NCI-H345 treated with DMSO at 0.1 percent for 48 hours (cell line): Measurements from ENCODE around the gene NRDE2.
"Not testable (repeated sequence)": the region's sequence is repeated elsewhere in the genome, so short reads cannot be mapped to it uniquely, and the experiment has no call there.

Experiments used
- DNase-seq: peaks from one replicate; lab custom pipeline; 2025; ENCODE audit not compliant: unreplicated experiment; lab: John Stamatoyannopoulos, UW

NRDE2 gene

GRCh38 chr14:90342327-90342726 lies 10.6 kb upstream of the NRDE2 start:
- DNase-seq, result no peak

DNA sequence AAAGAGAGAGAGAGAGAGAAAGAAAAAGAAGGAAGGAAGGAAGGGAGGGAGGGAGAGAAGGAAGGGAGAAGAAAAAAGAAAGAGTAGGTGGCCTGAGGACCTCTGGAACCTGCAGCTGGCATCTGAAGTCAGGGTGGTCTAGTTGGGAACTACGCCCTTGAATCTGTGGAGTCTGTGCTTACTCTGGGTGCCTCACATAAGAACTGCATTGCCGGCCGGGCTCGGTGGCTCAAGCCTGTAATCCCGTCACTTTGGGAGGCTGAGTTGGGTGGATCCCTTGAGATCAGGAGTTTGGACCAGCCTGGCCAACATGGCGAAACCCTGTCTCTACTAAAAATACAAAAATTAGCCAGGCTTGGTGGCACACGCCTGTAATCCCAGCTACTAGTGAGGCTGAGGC lies 10.0 kb upstream of the NRDE2 start:
- DNase-seq, result no peak

DNA sequence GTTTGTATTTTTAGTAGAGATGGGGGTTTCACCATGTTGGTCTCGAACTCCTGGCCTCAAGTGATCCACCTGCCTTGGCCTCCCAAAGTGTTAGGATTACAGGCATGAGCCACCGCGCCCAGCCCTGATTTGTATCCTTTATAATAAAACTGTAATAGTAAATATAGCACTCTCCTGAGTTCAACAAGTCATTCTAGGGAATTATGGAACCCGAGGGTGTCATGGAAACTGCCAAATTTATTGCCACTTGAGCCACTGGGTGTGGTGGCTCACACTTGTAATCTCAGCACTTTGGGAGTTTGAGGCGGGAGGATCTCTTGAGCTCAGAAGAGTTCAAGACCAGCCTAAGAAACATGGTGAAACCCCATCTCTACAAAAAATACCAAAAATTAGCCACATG lies 9.5 kb upstream of the NRDE2 start:
- not testable (repeated sequence) for DNase-seq

DNA sequence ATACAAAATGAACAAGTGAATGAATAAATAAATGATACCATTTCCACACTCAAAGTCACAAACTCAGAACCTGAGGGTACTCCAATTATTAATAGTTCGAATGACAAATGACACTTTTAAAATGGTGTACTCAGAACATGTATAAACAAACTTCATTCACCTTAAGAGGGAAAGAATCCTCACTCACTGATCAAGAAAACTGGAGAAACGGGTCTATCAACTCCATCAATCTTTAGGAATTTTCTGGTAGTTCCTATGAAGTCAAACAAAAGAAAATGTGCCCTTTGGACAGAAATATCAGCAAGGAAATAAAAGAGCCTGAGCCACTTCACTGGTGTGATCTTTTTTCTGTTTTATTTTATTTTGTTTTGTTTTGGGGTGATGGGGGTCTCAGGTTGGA lies 5.2 kb upstream of the NRDE2 start:
- no peak for DNase-seq

DNA sequence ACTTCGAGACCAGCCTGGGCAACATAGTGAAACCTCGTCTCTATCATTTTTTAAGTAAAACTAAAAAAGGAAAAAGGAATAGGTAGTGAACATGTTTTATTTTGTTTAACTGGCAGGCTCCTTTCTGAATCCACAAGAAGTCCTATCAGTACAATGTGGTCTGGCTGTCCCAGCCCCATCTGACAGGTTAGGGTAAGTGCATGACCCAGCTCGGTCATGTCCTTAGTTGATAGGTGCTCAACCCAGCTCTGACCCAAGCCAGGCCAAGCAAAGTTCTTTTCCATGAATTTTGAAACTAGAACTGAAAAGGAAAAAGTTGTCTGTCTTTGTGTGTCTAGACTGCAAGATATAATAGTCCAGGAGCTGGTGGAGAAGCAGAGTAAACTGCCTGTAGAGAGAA lies 4.7 kb upstream of the NRDE2 start:
- DNase-seq, result no peak

- no peak for DNase-seq
These were observed 487 bp upstream of the NRDE2 start for GRCh38 chr14:90332271-90332584.

GRCh38 chr14:90330203-90331196 lies 1.2 kb downstream of the NRDE2 start:
- no peak for DNase-seq

- DNase-seq, result no peak
These were observed 9.8 kb downstream of the NRDE2 start for GRCh38 chr14:90321891-90322290.

GRCh38 chr14:90319634-90320541 lies 11.9 kb downstream of the NRDE2 start:
- no peak for DNase-seq

DNA sequence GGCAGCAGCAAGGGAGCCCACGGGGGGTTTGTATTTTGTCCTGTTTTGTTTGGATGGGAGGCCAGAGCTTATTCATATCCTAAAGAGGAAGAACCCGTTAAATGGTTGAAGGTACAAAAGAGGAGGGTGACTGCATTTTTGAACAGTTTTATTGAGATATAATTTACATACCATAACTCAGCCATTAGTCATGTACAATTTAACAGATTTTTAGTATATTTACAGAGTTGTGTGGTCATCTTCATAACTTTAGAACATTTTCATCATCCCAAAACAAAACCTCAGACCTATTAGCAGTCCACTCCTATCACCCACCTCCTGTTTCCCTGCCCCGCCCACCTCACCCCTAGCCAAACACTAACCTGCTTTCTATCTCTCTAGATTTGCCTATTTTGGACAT lies 12.6 kb downstream of the NRDE2 start:
- no peak for DNase-seq

GRCh38 chr14:90318016-90318415 lies 13.7 kb downstream of the NRDE2 start:
- DNase-seq, result no peak

- no peak for DNase-seq
These were observed 14.5 kb downstream of the NRDE2 start for GRCh38 chr14:90317286-90317685.

DNA sequence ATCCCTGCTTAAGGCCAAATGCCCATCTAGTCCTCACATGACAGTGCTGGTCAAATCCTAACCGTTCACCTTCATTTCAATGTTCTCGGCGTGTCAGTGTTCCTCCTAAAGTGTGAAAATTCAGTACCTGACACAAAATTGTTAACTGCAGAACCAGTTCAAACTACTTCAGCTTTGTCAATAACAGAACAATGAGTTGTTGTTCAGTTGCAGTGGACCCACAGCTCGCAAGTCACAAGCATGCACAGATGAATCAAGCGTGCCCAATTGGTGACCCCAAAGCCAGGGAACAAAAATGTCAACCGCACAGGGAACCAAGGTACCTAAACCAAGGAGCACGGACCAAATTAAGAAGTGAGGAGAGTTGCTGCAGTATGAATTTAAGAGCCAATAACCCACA lies 23.2 kb downstream of the NRDE2 start:
- DNase-seq, result no peak

DNA sequence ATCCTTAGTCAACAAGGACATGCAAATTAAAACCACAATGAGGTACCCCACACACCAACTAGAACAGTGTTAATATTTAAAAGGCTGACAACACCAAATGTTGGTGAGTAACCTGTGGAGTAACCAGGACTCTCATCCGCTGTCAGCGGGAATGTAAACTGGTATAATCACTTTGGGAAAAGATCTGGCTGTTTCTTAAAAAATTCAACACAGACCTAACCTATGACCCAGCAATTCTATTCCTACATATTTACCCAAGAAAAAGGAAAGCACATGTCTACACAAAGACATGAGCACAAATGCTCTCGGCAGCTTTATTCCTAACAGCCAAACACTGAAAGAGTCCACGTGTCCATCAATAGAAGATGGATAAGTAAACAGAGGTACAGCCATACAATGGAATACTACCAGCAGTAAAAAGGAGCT lies 26.6 kb downstream of the NRDE2 start:
- DNase-seq, result no peak

GRCh38 chr14:90304502-90304901 lies 27.2 kb downstream of the NRDE2 start:
- DNase-seq, result no peak

- no peak for DNase-seq
These were observed 28.3 kb downstream of the NRDE2 start for GRCh38 chr14:90303473-90303872.

DNA sequence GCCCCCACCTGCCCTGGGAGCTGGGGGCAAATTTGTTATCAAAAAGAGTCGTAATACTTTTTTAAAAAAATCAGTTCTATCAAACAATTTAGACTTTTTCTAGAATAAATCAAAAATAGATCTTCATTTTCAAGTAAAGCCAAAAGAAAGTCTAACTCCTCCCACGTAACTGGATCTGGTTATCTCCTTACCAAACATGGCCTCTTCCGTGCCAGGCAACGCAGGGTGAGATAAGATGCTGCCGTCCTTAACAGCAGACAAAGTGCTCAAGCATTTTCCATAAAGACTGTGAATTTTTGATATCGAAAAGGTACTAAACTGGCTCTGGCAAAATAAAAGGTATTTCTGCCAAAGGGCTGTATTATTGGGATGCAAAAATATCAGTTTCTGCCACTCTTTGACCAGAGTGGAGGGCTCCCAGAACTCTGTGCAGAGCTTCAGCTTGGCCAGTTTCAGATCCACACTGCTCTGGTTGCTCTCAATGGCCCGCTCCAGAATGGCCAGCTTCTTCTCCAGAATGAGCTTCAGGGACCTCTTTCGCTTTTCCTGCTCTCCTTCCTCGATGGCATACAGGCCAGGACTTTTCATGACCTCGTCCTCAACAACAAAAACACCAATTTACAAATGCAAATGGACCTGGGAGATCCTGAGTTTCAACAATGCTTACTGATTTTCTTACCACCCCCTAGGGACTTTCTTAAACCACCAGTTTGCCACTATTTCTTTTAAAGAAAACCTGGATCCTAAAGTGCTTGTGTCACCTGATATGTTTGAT lies 29.0 kb downstream of the NRDE2 start:
- DNase-seq, result no peak

DNA sequence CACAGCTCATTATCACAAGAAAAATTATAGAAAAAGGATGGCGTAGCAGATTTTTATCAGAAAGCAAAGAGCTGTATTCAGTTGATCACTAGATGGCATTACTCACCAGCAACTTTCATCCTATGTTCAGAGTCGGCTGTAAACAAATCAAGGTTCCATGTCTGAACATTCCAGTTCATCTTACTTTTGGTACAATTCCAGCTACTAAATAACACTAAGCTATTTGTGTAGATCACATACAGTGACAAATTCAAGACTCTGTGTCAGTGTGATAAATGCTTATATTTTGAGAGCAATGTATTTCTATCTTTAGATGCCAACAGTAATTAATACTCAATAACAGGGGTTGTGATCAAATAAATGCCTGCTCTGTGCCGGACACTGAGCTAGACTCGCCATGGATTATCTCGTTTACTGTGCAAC lies 30.1 kb downstream of the NRDE2 start:
- peak; percentile 57 for DNase-seq

GRCh38 chr14:90301122-90301521 lies 30.6 kb downstream of the NRDE2 start:
- DNase-seq, result no peak

DNA sequence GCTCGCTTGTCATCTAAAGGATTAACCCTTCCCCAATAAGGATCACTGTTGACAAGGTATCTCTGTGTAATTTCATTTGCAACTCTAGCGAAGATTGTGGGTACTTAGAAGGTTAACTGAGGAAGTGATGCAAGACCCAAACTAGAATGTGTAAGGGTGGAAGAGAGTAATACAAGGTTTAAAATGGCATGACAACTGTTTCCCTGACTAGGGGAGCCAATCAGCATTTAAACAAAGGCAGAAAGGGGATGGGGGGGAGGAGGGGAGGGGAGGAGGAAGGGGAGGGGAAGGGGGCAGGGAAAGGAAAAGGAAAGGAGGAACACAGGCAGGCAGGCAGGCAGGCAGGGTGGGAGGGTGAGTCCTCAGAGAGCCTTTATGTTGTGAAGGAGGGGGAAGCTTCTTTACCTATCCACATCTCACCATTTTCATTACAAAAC lies 31.1 kb downstream of the NRDE2 start:
- no peak for DNase-seq

GRCh38 chr14:90299408-90299807 lies 32.3 kb downstream of the NRDE2 start:
- DNase-seq, result no peak
